GM23248 (cell line): Measurements from ENCODE around the gene TYRP1.

Source experiments
- EZH2 ChIP-seq: fragments of 200-600 bp; sonication (generic); IDR thresholded peaks from 2 replicates; pipeline ENCODE4 v1.6.1; 2018; ENCODE audit warnings: antibody characterized with exemption, mild to moderate bottlenecking; ENCODE audit not compliant: insufficient read depth, poor library complexity, severe bottlenecking
- EZH2phosphoT487 ChIP-seq: fragments of 200-600 bp; sonication (generic); IDR thresholded peaks from 2 replicates; pipeline ENCODE4 v1.6.1; 2018; ENCODE audit warnings: antibody characterized with exemption, moderate library complexity, mild to moderate bottlenecking, low read depth; ENCODE audit not compliant: insufficient read depth

GRCh38 chr9:12666813-12667212, 26.4 kb upstream of the TYRP1 start:
- TF ChIP-seq EZH2, result no peak
- no peak for TF ChIP-seq EZH2phosphoT487
